ENCODE measurements around the gene NUMB. TPM values are rescaled to one million over a fixed set of nuclear protein-coding genes. Genes with fewer than 3 reads are reported as not detected.

NUMB gene
- polyA plus RNA-seq, 1 donor from 2014 or later = 11.5 TPM

- Histone ChIP-seq H2AFZ (ENCODE audit: low read depth, low read length) (no peak overlapping the region), H3K79me2 (replicated peaks; ENCODE audit: insufficient read depth, low read length) (no peaks in the 10 kb centered on the region), H3K9me3 (ENCODE audit: low read length) (no peaks in the 10 kb centered on the region), H3K4me3 (ENCODE audit: low read length) (no peak overlapping the region), H4K20me1 (ENCODE audit: insufficient read depth) (no peaks in the 10 kb centered on the region), H3K9me2 (ENCODE audit: insufficient read depth, low read length) (no peaks in the 10 kb centered on the region), H3K4me2 (ENCODE audit: low read length) (no peak overlapping the region), H3K9ac (ENCODE audit: low read length) (no peak overlapping the region), H3K36me3 (ENCODE audit: insufficient read depth, low read length) (no peaks in the 10 kb centered on the region), H3F3A (ENCODE audit: insufficient read depth, low read length, poor library complexity, severe bottlenecking) (no peaks in the 10 kb centered on the region), H3K27me3 (ENCODE audit: insufficient read depth, low read depth, low read length) (no peaks in the 10 kb centered on the region), H3K27ac (ENCODE audit: low read length) (no peak overlapping the region)
- TF ChIP-seq SMC3 (conservative IDR thresholded peaks at IDR 0.05; ENCODE audit: poor library complexity) = no peak
- TF ChIP-seq EZH2 (IDR thresholded peaks at IDR 0.05; ENCODE audit: borderline replicate concordance, insufficient read depth, low read length, poor library complexity, severe bottlenecking) = no peak
- TF ChIP-seq POLR2AphosphoS5 (IDR thresholded peaks at IDR 0.05) = no peak
- TF ChIP-seq REST (IDR thresholded peaks at IDR 0.05; ENCODE audit: borderline replicate concordance) = no peak
- TF ChIP-seq TAF1 (IDR thresholded peaks at IDR 0.05; ENCODE audit: low read depth) = no peak
- no peak for TF ChIP-seq MXI1 (conservative IDR thresholded peaks at IDR 0.05; ENCODE audit: poor library complexity, severe bottlenecking)
- TF ChIP-seq RAD21 (conservative IDR thresholded peaks at IDR 0.05) = no peak
- TF ChIP-seq CTCF (IDR thresholded peaks at IDR 0.05; ENCODE audit: poor library complexity, severe bottlenecking) = no peak
- TF ChIP-seq EP300 (conservative IDR thresholded peaks at IDR 0.05; ENCODE audit: poor library complexity, severe bottlenecking) = no peak
These were observed 205.1 kb downstream of the NUMB start for GRCh38 chr14:73253323-73253610.

- Histone ChIP-seq H3K9me2 (ENCODE audit: insufficient read depth, low read length) (no peaks in the 10 kb centered on the region), H3K27ac (ENCODE audit: low read length) (no peak overlapping the region), H3K36me3 (ENCODE audit: insufficient read depth, low read length) (no peaks in the 10 kb centered on the region), H3K27me3 (ENCODE audit: insufficient read depth, low read depth, low read length) (no peaks in the 10 kb centered on the region), H3K4me2 (ENCODE audit: low read length) (no peak overlapping the region), H3K9me3 (ENCODE audit: low read length) (no peaks in the 10 kb centered on the region), H3F3A (ENCODE audit: insufficient read depth, low read length, poor library complexity, severe bottlenecking) (no peaks in the 10 kb centered on the region), H3K79me2 (replicated peaks; ENCODE audit: insufficient read depth, low read length) (no peaks in the 10 kb centered on the region), H4K20me1 (ENCODE audit: insufficient read depth) (no peaks in the 10 kb centered on the region), H2AFZ (ENCODE audit: low read depth, low read length) (no peak overlapping the region), H3K9ac (ENCODE audit: low read length) (no peak overlapping the region), H3K4me3 (ENCODE audit: low read length) (no peak overlapping the region)
- TF ChIP-seq SMC3 (conservative IDR thresholded peaks at IDR 0.05; ENCODE audit: poor library complexity) (no peak), POLR2AphosphoS5 (IDR thresholded peaks at IDR 0.05) (no peak), REST (IDR thresholded peaks at IDR 0.05; ENCODE audit: borderline replicate concordance) (no peak), EP300 (conservative IDR thresholded peaks at IDR 0.05; ENCODE audit: poor library complexity, severe bottlenecking) (no peak), TAF1 (IDR thresholded peaks at IDR 0.05; ENCODE audit: low read depth) (no peak), MXI1 (conservative IDR thresholded peaks at IDR 0.05; ENCODE audit: poor library complexity, severe bottlenecking) (no peak), RAD21 (conservative IDR thresholded peaks at IDR 0.05) (no peak), CTCF (IDR thresholded peaks at IDR 0.05; ENCODE audit: poor library complexity, severe bottlenecking) (no peak), EZH2 (IDR thresholded peaks at IDR 0.05; ENCODE audit: borderline replicate concordance, insufficient read depth, low read length, poor library complexity, severe bottlenecking) (no peak)
These were observed 205.6 kb downstream of the NUMB start for GRCh38 chr14:73252491-73253322.
